SU-DHL-6 (cell line): ENCODE results near the gene TEDC1.

Experiments used
- CTCF ChIP-seq: fragments of 200-600 bp; sonication (generic); IDR thresholded peaks from one replicate; pipeline ENCODE4 v1.5.1; 2017; ENCODE audit warnings: antibody characterized with exemption, mild to moderate bottlenecking, low read length, moderate library complexity; ENCODE audit not compliant: insufficient read depth, poor library complexity, severe bottlenecking
- EZH2phosphoT487 ChIP-seq: fragments of 200-600 bp; sonication (generic), shearing (Covaris generic); conservative IDR thresholded peaks from 2 replicates; pipeline ENCODE4 v1.6.1; 2018; ENCODE audit warnings: mild to moderate bottlenecking, antibody characterized with exemption, low read length, moderate library complexity, mixed read lengths

DNA sequence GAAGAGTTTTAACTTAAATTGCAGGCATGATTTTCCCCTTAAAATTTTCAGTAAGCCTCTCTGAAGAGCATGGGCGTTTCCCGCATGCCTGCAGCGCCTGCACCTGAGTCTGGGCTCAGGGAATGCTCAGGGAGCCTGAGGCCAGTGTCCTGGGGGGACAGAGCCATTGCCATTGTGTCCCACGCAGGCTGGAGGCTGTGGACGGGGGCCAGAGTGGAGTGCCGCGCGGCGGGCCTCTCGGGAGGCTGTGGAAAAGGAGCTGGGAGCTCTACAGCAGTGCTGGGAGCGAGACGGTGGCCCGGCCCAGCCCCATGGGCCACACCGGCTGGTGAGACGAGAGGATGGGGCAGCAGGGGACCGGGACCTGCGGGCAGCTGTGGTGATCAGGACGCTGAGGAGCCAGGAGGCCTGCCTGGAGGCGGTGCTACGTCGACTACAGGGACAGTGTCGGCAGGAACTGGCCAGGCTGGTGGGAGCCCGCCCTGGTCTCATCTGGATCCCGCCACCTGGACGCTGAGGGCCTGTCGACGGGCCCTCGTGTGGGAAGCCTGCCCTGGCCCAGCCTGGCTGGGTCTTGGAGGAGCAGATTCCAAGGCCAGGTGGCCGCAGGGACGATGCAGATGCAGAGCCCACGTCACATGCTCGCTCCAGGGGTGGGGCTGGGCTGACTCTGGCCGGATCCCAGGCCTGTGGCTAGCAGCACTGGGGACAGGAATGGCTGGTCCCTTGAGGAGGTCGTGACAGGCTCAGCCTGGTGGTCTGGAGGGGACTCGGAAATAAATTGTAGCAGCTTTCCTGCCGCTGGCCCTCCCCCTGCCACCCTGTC is 7.6 kb downstream of the TEDC1 start:
- TF ChIP-seq CTCF, result no peak
- TF ChIP-seq EZH2phosphoT487, result no peak
